ENCODE results near the gene JKAMP.

JKAMP gene

DNA sequence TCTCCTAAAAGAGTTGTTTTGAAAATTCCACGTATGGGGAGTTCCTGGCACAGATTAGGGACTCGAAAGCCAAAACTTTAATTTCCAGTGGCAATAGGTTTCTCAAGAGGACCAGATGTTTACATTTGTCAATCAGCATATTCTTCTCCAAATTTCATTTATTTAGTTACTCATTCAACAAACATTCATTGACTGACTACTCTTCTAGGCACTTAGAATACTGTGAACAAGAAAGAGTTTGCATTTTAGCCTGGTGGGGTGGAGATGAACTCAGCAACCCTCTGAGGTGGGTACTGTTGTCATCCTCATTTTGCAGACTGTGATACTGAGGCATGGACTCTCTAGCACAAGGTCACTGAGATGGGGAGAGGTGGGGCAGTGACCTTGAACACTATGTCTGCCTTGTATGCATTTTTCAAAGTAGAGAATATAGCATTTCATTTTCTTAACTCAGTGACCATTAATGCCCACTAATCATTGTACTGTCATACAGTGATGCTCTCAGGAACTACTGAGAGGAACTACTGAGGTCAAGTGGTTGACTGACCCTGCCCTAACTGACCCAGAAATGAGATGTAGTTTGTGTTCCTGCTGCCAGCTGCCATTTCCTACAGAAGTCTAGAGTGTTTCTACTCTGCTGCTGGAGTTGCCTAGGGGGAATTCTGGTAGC lies 2.3 kb upstream of the JKAMP start:
- DNase-seq = no peak

GRCh38 chr14:59482541-59483331 lies 1.6 kb upstream of the JKAMP start:
- DNase-seq = no peak

DNA sequence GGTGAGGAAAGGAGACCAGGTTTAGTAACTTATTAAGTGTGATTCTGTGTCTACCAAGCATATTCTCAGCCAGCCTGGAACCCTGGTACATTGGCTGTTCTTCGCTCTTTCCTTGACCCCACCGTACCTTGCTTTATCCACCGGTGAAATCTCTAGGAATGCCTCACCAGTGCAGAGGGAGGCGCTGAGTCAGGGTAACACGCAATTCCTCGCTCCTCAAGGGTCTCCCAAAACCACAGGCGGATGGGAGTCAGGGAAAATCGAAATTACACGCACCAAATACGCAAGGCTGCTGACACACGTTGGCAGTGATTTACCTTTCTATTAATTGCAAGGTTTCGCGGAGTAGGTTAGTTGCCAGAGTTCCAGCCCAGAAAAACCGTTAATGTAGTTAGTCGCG lies 954 bp upstream of the JKAMP start:
- no peak for DNase-seq

DNA sequence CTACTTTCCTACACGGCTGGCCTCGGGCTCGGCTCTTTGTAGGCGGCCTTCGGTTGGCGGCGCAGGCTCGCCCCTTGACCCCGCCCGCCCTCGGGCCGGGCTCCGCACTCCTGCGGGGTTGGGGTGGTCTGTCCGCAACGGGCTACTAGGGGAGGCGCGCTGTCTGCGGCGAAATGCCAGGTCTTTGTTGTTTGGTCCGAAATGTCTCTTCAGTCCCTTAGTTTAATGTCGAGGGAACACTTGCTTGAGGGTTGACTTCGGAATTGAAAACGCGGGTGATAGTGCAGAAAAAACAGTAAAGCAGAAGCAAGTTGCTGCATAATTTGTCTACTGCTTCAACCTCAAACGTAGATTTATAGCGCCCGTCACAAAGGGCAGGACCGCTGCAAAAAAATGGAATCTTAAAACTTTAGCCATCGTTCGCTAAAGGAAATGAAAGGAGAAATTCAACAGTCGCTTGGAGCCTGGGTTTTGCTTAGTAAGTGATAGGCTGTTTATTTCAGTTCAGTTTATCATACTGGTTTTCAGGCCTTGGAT lies 390 bp downstream of the JKAMP start:
- no peak for DNase-seq

- DNase-seq = no peak
These were observed 6.4 kb downstream of the JKAMP start for GRCh38 chr14:59490756-59491155.

DNA sequence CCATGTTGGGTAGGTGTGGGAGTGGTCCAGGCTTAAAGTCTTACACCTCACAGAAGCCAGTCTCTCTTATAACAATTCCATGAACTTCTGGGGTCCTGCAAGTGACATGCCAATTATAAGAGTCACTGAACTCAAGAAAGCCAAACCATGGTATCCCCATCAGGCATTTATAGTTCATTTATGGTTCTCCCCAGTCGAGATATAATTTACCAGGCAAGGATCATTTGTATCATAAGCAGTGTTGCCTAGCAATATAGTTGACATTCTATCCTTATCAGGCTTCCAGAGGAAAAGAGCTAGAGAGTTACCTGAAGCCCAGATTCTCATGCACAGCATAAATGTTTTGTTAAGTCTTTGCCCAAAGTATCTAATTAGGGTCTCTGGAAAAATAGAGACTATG lies 8.1 kb downstream of the JKAMP start:
- no peak for DNase-seq

GRCh38 chr14:59500732-59501131 lies 16.4 kb downstream of the JKAMP start:
- DNase-seq = no peak

GRCh38 chr14:59503256-59503655 lies 18.9 kb downstream of the JKAMP start:
- DNase-seq = no peak

DNA sequence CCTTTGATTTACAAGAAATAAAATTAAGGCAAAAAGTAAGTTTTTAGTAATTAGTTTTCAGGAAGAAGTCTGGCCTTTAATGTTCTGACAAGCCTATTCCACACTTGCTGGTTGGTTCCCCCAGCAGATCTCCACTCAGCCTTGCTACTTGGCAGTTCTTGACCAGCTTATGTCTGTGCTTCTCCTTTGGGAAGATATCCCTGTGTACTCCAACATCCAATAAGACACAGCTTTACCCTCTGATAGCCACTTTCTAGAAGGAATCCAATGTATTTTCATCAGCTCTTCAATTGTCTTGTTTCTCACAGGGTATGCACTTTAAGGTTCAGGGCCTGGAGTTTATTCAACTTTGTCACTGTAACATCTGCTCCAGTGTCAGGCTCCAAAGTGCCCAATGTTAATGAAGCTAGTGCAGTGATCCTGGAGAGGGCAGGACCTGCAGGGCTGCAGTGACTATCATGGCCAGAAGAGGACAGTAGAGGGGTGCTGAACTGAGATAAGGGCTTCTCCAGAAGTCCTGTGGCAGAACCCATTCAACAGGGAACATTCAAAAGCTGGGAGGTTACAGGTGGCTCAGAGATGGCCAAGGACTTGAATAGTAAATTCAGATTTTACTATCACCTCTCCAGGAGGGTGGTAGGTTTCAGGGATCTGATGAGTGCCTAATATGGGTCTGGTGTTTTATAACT lies 22.9 kb downstream of the JKAMP start:
- DNase-seq = peak; percentile 39 to 55

DNA sequence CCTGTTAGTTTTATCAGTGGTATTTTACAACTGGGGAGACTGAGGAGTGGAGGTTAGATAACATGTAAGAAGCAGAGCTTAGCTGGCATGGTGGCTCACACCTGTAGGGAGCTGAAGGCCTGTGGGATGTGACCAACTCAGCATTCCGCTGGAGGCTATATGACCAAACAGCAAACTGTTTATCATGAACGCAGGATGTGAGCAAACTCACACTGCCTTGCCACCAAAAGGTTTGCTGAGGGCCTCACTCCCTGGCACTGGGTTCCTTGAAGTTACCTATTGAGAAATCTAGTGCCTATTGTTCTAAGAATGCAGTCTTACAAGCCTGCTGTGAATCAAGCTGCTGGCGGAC lies 23.4 kb downstream of the JKAMP start:
- DNase-seq = no peak

DNA sequence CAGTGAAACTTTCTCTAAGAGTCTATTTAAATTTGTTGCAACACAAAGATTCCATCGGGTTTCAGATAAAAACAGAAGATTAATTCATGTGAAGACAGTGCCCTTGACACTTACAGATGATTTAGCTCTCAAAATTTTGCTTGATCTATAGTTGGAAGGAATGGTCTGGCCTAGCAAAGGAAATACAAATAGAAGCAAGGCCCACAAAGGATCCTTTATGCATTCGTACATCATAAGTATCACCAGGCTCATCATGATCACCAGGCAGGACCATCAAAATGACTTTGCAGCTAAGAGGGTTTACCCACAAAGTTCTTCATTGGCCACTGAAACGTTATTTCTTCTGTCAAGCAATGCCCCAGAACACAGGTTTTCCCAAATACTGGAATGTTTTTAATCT lies 24.8 kb downstream of the JKAMP start:
- DNase-seq = no peak

GRCh38 chr14:59510001-59510400 lies 25.7 kb downstream of the JKAMP start:
- no peak for DNase-seq

- no peak for DNase-seq
These were observed 26.6 kb downstream of the JKAMP start for GRCh38 chr14:59510966-59511365.

DNA sequence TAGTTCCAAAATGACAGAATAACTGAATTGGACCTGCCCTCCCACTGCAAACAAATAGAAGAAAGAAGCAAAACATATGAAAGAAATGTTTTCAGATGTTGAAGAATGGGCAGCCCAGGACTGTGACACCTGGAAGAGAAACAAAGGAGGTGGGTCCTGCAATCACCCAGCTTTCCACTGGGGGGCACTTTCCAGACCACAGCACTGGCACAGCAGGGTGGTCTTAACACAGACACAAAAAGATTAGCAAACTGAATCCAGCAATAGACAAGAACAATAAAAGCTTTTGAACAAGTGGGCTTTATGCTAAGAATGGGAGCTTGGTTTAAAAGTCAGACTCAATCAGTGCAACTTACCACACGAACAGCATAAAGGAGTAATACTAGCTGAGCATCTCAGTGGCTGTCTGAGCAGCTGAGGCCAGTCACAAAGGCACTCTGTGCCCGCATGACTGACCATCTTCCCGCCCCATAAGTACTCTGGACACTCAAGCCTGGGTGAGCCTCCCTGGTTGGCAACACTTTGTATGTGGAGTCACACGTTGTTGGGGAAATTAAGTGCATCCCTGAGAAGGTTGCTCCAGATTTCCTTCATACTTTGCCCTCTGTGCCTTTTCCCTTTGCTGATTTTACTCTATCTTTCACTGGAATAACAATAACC lies 27.7 kb downstream of the JKAMP start:
- no peak for DNase-seq

- no peak for DNase-seq
These were observed 35.9 kb downstream of the JKAMP start for GRCh38 chr14:59520224-59520623.

- DNase-seq = no peak
These were observed 44.9 kb downstream of the JKAMP start for GRCh38 chr14:59529189-59529588.

GRCh38 chr14:59530349-59530748 lies 46.0 kb downstream of the JKAMP start:
- no peak for DNase-seq

GRCh38 chr14:59532419-59532818 lies 48.1 kb downstream of the JKAMP start:
- DNase-seq = no peak

- no peak for DNase-seq
These were observed 50.2 kb downstream of the JKAMP start for GRCh38 chr14:59534361-59534987.

DNA sequence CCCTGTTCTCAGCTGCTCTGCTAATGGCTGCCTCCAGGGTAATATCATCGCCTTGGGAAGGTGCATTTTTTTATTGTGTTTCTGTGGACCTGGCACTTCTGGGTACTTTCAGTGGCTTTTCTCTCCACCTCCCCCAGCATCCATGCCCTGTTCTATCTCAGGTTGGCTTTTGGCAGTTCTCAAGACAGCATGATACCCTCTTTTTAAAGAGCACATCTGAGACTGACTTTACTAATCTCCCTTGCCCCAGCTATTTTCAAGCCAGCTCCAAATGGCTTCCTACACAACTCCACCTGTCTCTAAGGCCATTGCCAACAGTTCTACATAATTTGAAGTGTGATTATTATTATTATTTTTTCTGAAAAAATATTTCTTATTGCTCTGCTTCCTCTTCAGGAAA lies 53.2 kb downstream of the JKAMP start:
- no peak for DNase-seq

- DNase-seq = no peak
These were observed 54.6 kb downstream of the JKAMP start for GRCh38 chr14:59538936-59539335.

DNA sequence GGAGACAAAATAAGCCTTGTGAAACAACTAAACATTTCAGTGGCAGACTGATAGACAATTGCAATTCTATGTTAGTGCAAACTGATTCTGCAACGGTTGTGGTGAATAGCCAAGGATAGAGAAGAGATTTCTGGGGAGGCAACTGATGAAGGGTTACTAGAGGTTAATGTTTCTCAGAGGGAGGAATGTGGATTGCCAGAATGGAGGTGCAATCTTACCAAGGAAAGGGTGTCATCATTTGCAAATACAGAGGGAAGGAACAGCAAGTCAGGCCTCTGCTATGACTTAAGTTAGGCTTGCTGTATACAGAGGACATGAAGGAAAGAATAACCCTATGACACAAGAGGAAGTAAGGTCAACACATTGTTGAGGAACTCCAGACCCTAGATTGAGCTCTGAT lies 56.5 kb downstream of the JKAMP start:
- DNase-seq = no peak

- DNase-seq = no peak
These were observed 57.4 kb downstream of the JKAMP start for GRCh38 chr14:59541731-59542130.
